ENCODE data around the gene NUTM1.
"Not testable (repeated sequence)": the region's sequence is repeated elsewhere in the genome, so short reads cannot be mapped to it uniquely, and the experiment has no call there.

Gene NUTM1

GRCh38 chr15:34365836-34366235 is 22.7 kb downstream of the NUTM1 start:
- DNase-seq: no peak

- peak; percentile 20 to 47 for DNase-seq
These were observed 23.4 kb downstream of the NUTM1 start for GRCh38 chr15:34366271-34367065.

GRCh38 chr15:34367101-34368081 is 24.3 kb downstream of the NUTM1 start, which contains the start of gene LPCAT4:
LPCAT4 (minus strand) TSS chr15:34367196; CDS start chr15:34367100, 96 bp downstream.
- DNase-seq: peak; percentile 91

GRCh38 chr15:34370129-34370528 is 27.0 kb downstream of the NUTM1 start:
- no peak for DNase-seq

GRCh38 chr15:34370643-34371042 is 27.5 kb downstream of the NUTM1 start:
- DNase-seq: no peak

- DNase-seq: no peak
These were observed 30.8 kb downstream of the NUTM1 start for GRCh38 chr15:34373951-34374350.

GRCh38 chr15:34374816-34375215 is 31.7 kb downstream of the NUTM1 start:
- DNase-seq: no peak

GRCh38 chr15:34375541-34375940 is 32.4 kb downstream of the NUTM1 start:
- not testable (repeated sequence) for DNase-seq

GRCh38 chr15:34376856-34377255 is 33.7 kb downstream of the NUTM1 start:
- no peak for DNase-seq

- not testable (repeated sequence) for DNase-seq
These were observed 37.4 kb downstream of the NUTM1 start for GRCh38 chr15:34380491-34380890.

- not testable (repeated sequence) for DNase-seq
These were observed 38.9 kb downstream of the NUTM1 start for GRCh38 chr15:34381829-34382521.

- not testable (repeated sequence) for DNase-seq
These were observed 46.5 kb downstream of the NUTM1 start for GRCh38 chr15:34389594-34390086.

- DNase-seq: not testable (repeated sequence)
These were observed 49.9 kb downstream of the NUTM1 start for GRCh38 chr15:34392981-34393380.

- DNase-seq: not testable (repeated sequence)
These were observed 54.6 kb downstream of the NUTM1 start for GRCh38 chr15:34397637-34398259.

GRCh38 chr15:34403160-34403598 is 60.1 kb downstream of the NUTM1 start:
- peak in 1 of 2 donors; percentile 2 for DNase-seq

GRCh38 chr15:34403899-34404298 is 60.8 kb downstream of the NUTM1 start:
- DNase-seq: not testable (repeated sequence)
